NCI-H2196 (cell line): ENCODE data around the gene HIVEP3.

Experiments used
- DNase-seq: peaks from one replicate; lab custom pipeline; 2025; ENCODE audit not compliant: unreplicated experiment; lab: John Stamatoyannopoulos, UW

The HIVEP3 gene

DNA sequence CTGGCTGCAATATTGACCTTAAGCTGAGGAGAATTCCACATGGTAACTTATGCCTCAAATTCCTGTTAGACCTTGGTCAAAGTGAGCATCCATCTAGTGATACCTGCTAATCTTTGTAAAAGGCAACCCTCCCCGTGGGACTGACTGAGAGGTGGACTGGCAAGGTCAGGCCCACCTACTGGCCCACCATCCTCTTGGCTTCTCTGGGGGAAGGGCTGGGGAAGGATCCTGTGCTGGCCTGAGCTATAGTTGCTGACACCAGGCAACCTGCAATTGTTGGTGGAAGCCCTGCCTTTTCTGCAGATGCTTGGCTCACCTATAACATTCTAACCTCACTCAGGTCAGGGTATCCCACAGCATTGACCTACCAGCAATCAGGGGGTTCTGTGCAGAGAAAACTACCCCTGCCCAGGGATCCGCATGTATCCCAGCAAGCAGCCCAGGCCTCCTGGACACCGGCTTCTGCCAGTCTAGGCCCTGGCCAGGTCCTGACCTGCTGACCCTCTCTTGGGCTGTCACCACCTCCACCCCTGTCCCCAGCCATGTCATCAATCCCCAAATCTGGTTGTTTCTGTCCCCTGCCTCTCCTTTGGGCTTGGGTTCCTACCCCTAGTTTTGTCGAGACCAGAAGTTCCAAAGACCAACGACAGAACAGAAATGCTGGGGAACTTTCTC, 326.1 kb downstream of the HIVEP3 start:
- no peak for DNase-seq

DNA sequence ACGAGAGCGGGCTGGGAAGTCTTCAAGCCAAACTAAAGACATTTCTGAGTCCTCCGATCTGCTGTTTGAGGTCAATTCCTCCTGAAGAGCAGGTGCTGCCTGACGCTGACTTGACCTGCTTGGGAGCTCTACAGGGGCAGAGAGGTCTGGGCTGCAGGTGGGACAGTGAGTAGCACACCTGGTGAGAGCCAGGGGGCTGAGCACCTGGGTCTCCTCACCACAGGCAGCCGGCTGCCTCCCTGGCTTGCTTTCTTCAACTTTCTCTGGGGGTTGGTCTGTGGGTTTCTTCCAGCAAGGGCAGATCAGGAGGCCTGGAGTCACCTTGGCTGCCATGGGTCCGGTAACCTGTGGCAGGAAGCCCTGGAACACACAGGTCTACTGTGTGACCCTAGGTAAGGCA, 326.8 kb downstream of the HIVEP3 start:
- DNase-seq = no peak

GRCh38 chr1:41590331-41590730, 328.4 kb downstream of the HIVEP3 start:
- DNase-seq = no peak

DNA sequence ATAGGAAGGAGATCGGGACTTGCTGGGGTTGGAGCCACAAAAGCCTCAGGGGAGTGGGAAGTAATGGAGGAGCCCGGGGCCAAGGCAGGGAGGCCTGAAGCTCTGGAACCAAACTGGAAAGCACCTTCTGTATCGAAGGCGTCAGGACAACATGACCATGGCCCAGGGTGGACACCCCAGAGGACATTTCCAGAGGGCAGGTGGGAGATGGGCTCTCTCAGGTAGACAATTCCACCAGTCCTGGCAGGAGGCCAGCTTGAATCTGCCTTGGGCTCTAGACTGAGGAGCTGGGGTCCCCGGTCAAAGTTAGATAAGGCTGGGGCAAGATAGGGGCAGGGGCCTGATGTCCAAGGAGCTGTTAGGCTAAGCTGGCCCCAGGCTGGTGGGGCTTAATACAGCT, 329.3 kb downstream of the HIVEP3 start:
- DNase-seq = no peak

DNA sequence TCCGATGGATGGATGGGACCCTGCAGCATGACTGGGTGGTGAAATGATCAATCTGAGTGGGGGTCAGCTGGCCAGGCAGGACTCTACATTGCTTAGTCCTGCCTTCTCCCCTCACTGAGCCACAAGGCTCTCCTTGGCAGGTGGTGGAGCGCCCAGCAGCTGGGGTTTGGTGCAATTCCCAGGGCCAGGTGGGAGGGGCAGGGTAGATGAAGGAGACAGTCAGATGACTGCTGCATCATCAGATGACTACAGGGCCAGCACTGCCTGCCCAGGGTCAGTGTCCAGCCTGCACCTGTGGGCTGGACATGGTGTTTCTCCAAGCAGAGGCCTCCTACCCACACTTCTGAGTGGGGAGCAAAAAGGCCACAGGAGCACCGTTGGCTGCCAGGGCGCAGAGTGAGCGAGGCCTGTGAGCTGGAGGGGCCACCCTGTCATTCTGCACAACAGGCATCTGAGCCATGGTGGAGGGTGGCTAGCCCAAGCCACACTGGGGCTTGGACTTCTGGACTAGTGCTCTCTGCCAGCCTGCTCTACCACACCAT, 330.3 kb downstream of the HIVEP3 start:
- no peak for DNase-seq

DNA sequence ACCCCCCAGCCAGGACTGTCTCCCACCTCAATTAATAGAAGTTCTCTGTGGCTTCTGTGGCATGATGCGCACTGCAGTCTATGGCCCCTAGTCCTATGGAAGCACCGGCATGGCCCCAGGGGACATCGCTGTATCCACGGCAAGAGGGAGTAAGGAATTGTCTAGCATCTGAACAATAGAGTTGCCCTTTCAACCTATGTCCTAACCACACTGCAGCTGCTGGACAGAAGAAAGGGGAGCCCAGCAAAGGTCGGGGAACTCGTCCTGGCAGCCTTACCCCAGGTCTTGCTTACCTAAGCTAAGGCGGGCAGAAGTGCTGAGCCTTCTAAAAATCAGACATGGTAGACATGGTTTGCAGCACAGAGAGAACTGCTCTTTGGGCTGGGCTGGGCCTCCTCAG, 330.9 kb downstream of the HIVEP3 start:
- no peak for DNase-seq

GRCh38 chr1:41586230-41586629, 332.5 kb downstream of the HIVEP3 start:
- no peak for DNase-seq

DNA sequence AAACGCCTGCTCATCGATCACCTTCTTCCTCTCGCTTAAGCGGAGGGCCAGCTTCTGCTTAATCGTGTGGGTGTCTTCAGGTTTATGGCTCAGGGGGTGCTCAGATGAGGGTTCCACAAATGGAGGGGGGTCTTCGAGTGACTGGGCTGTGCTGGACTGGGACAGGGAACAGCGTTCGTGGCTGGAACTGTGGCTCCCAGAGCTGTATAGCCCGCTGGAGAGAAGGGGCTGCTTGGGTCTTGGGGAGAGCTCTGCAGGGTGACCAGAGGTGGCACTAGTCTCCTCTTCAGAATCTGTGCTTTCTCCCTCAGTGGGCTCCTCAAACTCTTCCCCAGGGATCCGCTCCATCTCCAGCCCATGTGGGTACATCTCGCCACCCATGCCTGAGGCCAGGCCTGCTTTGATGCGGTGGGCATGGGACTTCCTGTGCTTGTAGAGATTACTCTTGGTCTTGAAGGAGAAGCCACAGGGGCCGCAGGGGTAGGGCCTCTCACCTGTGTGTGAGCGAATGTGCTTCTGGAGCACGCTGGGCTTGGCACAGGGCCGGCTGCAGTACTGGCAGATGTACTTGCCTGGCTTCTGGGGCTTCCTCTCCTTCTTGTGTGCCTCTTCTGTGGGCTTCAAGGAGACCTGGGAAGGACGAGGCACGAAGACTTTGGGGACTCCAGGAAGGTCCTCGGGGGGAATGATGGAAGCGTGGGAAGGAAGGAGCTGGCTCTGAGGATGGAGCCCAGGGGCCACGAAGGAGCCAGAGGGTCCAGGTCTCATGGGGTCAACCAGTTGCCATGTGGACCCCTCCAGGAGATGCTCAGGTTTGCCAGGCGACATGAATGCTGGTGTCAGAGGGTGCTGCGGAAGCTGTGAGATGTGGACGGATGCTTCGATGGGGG, 334.8 kb downstream of the HIVEP3 start:
- DNase-seq = no peak

- no peak for DNase-seq
These were observed 335.7 kb downstream of the HIVEP3 start for GRCh38 chr1:41582851-41583657.

GRCh38 chr1:41582351-41582750, 336.4 kb downstream of the HIVEP3 start:
- no peak for DNase-seq

DNA sequence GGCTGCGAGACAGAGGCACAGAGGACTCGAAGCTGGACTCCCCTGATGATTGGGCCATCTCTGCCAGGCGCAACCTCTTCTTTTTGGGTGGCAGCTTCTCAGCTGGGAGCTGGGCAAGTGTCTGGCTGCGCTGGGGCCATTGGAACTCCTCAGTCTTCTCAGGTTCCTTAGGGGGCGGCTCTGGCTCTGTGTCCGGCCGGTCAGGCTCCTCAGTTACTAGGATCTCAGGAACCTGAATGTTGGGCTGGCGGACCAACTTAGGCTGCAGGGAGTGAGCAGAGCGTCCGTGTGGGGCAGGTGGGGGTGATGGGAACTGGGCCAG, 336.8 kb downstream of the HIVEP3 start:
- DNase-seq = no peak

DNA sequence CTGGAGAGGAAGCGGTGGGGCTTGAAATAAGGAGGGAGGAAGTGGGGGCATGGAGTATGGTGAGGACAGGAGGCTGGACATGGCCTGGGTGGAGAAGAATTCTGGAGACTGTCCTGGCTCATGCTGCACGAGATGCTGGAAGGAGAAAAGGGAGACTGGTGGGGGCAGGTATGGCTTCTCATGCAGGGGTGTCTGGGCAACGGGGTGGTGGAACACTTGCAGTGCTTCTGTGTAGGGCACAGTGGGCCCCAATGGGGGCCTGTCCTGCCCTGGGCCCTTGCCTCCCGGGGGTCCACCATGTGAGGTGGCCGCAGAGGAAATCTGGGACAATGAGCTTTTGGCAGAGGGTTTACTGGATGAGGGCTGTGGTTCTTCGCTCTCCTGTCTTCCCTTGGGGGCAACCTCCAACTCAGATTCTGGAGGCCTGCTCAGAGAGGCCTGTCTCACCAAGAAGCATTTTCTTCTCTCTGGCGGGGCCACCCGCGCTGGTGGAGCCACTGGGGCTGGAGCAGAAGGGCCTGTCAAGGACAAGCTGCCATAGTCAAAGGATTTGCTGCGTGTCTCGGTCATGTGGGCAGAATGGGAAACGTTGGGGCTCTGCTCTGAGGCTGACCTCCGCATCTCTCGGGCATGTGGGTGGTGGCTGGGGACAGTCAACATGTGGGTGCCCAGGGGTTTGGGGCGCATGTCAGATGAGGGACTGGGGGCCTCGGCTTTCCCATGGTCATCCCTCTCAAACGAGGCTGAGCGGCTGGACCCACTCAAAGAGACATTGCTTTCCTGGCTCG, 337.3 kb downstream of the HIVEP3 start:
- DNase-seq = no peak

DNA sequence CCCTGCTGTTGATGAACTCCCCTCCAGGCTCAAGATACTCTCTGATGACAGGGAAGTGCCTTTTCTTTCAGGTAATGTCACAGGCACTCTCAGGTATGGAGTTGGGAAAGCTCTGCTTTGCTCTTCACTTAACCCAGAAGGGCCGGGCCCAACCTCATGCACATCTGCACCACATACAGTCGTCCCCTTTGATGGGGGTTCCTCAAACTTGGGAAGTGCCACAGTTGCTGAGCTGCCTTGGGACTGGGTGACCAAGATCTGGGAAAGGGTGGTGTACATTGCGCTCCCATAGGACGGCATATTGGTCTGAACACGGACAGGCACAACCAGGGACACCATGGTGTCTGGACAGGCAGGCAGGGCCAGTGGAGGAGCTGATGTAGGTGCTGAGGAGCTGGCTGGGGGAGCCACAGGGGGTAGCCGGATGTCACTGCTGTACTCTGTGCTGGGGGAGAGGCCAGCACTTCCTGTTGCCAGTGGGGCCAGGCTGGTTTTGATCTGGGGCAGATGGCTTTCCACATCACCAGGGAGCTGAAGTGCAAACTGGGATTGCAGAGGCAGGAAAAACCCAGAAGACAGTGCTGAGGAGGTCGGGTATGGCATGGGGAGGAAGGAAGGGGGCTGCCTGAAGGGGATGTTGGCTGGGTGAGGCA, 338.1 kb downstream of the HIVEP3 start:
- DNase-seq = no peak

DNA sequence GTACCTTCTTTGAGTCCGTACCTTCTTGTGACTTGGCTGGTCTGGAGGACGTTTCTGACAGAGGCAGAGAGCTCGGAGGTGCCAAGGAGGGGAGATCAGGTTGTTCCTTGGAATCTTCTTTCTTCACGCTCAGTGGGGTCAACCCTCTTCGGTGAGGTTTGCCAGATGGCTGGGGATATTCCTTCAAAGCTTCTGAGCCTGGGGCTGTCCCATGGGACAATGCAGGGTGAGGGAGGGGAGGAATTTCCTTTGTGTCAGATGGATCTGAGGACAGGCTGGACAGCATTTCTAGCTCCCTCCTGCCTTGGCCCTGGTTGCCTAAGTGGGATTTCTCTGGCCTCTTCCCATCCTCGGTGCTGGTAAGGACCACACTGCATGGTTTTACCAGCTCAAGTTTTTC, 338.7 kb downstream of the HIVEP3 start:
- DNase-seq = no peak

GRCh38 chr1:41578712-41579335, 339.9 kb downstream of the HIVEP3 start:
- DNase-seq = no peak

GRCh38 chr1:41576620-41577019, 342.1 kb downstream of the HIVEP3 start:
- DNase-seq = no peak

- no peak for DNase-seq
These were observed 342.5 kb downstream of the HIVEP3 start for GRCh38 chr1:41576206-41576605.

DNA sequence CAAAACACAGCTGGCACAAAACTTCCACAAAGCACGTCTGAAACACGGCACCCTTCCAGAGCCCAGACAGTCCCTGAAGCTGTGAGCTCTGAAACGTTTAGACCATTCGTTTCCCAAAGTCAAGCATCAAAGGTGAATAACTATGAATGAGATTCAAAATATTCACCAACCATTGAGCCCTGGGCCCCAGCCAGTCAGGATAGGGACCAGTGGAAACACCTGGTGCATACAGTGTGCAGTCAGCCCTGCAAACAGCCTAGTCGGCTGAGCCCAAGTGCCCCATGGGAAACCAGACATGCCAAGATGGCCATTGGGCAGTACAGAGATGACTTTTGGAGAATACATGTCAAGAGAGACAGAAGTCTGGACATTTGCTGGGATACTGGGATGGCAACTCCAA, 343.9 kb downstream of the HIVEP3 start:
- no peak for DNase-seq

- peak; percentile 90 for DNase-seq
These were observed 344.7 kb downstream of the HIVEP3 start for GRCh38 chr1:41573785-41574713.
